IPS DF 4.7 (cell line): ENCODE measurements around the gene TMEM273.

Source experiments
- DNase-seq: peaks from one replicate; pipeline ENCODE4 v3.0.0-alpha.2; 2013; ENCODE audit warnings: low spot score; ENCODE audit errors: extremely low read depth

The TMEM273 gene

GRCh38 chr10:49187950-49188761, at the start of gene TMEM273:
Gene TMEM273 (minus strand): TSS chr10:49188391. CDS start chr10:49188336, 55 bp downstream.
- DNase-seq: no peak

DNA sequence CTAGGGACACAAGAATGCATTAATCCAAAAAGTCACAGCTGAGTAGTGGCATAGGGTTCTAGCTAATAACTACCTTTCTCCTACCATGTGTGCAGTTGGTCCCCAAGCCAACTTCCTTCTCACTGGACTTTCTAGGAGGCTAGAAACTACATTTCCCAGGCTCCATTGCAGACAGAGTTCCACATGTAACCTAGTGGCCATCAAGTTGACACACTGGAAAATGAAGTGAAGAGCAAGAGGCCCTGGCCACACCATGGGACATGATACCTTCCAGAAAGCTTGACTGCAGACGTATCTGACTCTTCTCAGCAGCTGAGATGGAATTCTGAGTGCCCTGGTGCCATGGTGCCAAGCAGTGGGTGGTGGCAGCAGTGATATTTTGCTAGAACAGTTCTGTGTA, 49.8 kb upstream of the TMEM273 start:
- no peak for DNase-seq

GRCh38 chr10:49235392-49235791, 47.2 kb upstream of the TMEM273 start:
- DNase-seq: no peak

- DNase-seq: no peak
Measured at GRCh38 chr10:49231086-49231820, 43.1 kb upstream of the TMEM273 start.

DNA sequence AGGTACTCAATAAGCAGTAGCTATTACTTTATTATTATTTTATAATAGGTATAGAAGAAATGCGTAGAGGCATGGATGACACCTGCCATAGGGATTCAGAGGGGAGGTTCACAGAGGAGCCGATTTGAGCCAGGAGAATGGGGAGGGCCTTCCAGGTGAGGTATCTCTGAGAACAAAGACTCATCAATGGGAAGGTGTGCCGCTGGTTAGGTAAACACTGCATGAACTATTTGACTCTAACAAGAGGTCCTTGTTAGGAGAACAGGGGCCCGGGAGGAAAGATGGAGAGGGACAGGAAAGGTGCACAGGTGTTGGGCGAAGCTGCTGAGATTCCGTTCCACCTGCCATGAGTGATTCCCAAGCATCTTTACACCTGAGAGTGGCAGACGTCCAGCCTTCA, 41.8 kb upstream of the TMEM273 start:
- no peak for DNase-seq

- no peak for DNase-seq
Measured at GRCh38 chr10:49228677-49229076, 40.5 kb upstream of the TMEM273 start.

DNA sequence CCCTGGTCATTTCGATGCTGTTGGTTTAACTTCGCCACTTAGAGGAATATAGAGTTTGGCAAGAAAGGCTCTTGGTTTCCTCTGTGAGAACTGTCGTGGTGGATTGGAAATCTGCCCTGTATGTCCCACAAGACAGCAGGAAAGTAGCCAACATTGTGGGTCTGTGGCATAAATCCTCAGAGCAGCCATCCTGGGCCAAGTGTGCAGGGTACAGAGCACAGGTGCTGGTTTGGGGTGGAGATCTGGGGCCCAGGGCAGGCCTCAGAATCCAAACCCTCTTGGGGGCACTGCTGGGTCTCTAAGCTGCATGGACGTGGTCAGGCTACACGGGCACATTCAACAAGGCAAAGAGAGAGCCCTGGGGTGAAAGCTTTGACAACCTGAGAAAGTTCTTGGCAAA, 39.2 kb upstream of the TMEM273 start:
- DNase-seq: no peak

- no peak for DNase-seq
Measured at GRCh38 chr10:49226594-49226993, 38.4 kb upstream of the TMEM273 start.

DNA sequence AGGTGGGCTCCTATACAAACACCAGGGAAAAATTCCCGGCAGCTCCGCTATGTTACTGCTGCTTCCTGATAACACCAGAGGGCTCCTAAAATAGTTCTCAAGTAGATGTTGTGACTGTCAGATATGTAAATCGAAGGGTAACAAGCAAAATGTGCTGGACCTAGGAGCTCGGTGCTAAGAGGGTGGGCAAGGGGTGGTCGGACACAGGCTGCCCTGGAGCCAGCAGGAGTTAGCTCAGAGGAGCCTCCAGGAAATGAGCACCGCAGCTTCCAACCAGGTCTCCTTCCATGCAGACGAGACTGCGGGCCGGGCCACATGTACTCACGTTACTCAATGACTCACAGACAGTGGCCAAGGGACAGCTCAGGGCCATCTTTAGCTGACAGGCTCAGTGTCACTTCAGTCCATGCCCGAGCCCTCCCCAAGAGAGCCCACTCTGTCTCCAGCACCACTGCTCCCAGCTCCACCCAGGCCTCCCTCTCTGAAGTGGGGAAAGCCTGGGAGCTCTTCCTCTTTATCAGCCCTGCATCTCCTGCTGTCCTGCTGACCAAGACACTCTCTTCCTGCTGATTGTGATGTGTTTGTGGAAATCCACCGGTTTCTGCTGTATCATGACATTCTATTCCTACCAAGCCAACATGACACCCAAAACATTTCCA, 37.2 kb upstream of the TMEM273 start:
- DNase-seq: no peak

DNA sequence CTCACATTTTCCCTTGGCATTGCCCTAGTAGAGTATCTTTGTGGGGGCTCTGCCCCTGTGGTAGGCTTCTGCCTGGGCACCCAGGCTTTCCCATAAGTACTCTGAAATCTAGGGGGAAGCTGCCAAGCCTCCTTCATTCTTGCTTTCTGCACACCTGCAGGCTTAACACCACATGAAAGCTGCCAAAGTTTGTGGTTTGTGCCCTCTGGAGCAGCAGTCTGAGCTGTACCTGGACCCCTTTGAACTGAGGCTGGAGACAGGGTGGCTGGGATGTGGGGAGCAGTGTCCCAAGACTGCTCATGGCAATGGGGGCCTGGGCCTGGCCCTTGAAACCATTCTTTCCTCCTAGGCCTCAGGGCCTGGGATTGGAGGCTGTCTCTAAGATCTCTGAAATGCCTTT, 35.0 kb upstream of the TMEM273 start:
- no peak for DNase-seq

GRCh38 chr10:49222170-49222569, 34.0 kb upstream of the TMEM273 start:
- no peak for DNase-seq

DNA sequence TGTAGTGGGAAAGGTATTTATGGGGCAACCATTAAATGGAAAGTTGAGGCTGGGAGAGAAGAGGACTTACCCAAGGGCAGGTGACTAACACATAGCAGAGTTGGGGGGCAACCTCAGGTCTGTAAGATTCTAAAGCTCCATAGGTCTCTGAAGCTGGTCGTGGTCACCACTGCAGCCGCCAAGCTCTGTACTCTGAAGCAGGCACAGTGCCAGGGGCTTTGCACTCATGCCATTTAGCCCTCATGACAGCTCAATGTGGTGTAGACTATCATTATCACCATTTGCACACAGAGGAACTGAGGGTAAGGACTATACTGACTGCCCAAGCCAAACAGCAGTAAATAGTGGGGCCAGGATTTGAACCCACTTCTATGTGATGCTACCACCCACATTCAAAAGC, 32.5 kb upstream of the TMEM273 start:
- no peak for DNase-seq

DNA sequence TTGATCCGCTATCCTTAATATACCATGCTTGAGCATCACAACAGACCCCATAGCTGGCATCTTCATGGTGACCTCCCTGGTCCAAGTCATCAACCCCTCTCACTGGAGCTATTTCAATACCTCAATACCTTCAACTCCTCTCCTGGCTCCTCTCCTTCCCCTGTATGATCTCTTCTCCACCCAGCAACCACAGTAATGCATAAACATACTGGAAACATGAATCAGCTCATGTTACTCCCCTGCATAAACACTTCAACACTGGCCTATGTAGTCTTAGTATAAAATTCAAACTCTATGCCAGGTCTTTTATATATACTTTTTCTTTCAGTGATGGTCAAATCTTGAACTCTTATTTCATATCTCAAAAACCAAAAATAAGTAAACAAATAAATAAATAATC, 31.8 kb upstream of the TMEM273 start:
- DNase-seq: no peak

DNA sequence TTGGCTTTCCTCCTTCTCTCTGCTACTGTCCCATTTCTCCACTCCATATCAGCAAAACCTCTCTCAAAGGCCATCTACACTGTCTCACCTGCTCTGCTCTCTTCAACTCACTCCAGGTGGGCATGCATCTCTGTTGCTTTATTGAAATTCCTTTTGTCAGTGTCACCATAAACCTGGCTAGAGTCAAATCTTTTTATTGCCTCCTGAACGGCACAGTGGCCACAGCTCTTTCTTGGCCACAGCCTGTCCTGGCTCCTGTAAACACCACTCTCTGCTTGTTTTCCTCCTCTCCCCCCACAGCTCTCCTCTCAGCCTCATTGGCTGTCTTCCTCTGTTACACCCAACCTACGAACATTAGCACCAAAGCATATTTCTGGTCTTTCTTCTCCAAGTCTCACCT, 31.1 kb upstream of the TMEM273 start:
- no peak for DNase-seq

GRCh38 chr10:49218480-49218879, 30.3 kb upstream of the TMEM273 start:
- DNase-seq: no peak

DNA sequence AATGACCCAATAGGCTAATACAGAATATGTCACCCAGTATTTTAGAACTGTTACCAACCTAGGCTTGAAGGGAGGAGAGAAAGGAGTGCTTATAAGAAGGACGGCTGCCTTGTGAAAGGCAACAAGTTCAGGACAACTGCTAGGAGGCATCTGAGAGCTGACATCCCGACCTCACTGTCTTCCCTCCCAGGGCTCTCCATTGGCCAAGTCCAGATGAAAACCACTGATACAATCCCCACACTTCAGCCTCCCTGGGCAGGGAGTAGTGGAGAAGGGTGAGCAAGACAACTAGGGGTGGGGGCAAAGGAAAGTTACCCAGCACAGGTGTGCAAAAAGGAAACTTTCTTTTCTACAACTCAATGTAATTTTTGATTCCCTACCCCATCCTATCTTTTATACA, 29.5 kb upstream of the TMEM273 start:
- no peak for DNase-seq

DNA sequence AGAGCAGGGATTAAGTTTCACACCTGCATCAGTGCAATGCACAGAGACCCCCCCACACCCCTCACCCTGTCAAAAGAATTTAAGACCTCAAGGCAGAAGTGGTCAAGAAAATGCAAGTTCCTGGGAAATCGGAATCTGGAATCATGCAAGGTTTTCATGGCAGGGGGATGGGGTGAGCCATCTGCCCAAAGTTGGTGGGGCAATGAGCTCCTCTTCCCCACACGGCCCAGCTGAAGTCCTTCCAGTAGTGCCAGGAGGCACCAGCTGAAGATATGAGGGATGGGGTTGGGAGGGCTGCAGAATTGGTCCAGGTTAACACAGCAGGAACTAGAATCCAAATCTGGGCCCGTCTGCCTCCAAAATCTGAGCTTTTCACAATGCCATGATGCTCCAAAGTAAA, 25.0 kb upstream of the TMEM273 start:
- no peak for DNase-seq

DNA sequence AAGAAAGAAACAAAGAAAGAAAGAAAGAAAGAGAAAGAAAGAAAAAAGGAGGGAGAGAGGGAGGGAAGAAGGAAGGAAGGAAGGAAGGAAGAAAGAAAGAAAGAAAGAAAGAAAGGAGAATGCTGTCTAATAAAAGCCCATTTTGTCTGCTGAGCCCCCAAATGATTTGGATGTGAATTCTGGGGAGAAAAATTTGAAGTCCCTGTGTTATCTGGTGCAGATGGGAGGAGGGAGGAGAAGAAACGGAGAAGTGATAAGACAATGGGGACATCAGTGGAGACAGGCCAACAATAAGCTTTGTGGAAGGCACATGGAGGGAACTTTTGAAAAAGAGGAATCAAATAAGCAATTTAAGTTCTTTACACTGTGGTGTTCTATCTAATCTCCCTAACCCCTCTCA, 24.6 kb upstream of the TMEM273 start:
- no peak for DNase-seq

DNA sequence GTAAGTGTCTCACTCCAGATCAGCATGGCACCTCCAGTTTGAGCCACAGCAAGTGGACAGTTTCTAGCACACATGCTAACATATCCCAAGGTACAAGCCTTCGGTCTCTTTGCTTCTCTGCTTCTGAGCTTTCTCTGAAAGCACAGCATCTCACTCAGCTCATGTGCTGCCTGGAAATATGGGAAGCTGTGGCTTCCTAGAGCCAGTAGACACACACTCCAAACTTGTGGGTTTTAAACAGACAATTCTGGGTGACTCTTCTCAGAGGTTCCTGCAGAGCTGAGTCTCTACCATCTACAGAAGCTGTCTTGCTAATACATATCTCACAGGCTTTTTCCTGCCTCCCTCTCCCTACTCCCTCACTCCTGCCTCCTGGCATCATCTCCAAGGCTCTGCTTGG, 23.9 kb upstream of the TMEM273 start:
- no peak for DNase-seq

DNA sequence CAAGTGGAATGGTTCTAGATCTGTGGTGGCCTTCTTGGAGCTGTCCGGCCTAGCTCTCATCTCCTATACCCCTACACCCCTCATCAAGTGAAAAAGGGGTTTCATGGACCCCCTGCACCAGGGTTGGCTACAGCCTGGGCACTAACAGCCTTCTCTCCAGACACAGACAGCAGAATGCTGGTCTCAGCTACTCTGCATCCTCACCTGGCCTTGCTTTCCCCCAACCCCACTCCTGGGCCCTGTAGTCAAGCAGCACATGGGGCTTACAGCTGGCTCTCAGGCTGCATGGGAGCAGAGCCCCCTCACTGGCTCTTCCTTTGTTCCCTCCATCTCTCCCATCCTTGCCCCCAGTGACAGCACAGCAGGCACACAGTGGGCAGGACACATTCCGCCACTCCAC, 20.8 kb upstream of the TMEM273 start:
- no peak for DNase-seq

GRCh38 chr10:49207936-49208487, 19.8 kb upstream of the TMEM273 start:
- DNase-seq: no peak

DNA sequence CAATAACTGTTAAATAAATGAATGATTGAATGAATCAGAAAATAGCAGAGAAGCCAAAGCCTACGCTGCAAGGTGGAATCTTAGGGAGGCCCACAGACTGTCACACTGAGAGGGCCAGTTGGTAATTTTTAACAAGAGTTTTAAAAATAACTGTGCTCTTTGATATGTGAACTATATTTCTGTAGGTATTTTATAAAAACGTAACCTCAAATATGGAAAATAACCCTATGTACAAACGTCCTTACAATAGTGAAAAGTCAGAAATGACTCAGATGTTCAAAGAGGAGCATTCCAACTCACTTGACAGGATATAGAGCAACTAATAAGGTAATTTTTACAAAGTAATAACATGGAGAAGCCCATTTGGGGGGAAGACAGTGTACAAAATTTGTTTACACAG, 18.9 kb upstream of the TMEM273 start:
- DNase-seq: no peak
